HG03025 (cell line): ENCODE measurements around the gene DLL4.

ENCODE experiments used
- ATAC-seq: cut with Tn5 transposase; IDR thresholded peaks from one replicate; pipeline ENCODE4 v1.9.1; 2021; ENCODE audit warnings: mild to moderate bottlenecking, moderate library complexity; ENCODE audit not compliant: unreplicated experiment, low FRiP score

The DLL4 gene

GRCh38 chr15:40928821-40929659 lies at the start of gene DLL4:
TSS of gene DLL4 (plus strand) at chr15:40929340. CDS start at chr15:40929669, 329 bp downstream.
- ATAC-seq: no peak

DNA sequence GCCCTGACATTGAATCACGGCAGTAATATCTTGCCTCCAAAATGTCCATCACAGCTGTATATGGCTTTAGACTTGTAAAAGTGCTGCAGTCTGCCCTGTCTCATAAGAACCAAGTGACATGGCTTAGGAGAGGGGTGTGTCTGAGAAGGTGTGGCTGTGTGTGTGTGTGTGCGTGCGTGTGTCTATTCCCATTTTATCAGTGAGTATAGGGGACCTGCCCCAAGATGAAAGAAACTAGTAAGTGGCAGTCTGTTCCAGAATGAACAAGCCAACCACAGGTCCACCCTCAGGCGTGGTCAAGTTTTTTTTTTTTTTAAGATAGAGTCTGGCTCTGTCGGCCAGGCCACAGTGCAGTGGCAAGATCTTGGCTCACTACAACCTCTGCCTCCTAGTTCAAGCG lies 49.5 kb upstream of the DLL4 start:
- ATAC-seq: no peak

DNA sequence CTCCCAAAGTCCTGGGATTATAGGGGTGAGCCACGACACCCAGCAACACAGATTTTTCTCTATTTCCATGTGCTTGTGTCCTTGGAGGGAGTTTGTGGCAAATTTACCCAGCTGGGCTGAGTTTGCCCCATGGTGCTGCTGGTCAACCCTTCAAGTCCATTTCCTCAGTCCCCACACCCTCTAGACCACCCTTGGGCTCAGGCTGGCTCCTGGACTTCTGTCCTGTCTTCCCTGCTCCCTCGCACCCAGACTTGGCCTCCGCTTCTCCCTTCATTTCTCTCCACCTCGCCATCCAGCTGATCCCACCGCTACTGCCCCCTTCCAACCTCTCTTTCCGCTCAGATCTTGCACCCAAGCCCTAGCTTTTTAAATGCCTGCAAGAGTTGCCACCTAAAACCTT lies 47.8 kb upstream of the DLL4 start:
- no peak for ATAC-seq

- no peak for ATAC-seq
These were observed 42.6 kb upstream of the DLL4 start for GRCh38 chr15:40886586-40886985.

- no peak for ATAC-seq
These were observed 40.0 kb upstream of the DLL4 start for GRCh38 chr15:40889112-40889511.

DNA sequence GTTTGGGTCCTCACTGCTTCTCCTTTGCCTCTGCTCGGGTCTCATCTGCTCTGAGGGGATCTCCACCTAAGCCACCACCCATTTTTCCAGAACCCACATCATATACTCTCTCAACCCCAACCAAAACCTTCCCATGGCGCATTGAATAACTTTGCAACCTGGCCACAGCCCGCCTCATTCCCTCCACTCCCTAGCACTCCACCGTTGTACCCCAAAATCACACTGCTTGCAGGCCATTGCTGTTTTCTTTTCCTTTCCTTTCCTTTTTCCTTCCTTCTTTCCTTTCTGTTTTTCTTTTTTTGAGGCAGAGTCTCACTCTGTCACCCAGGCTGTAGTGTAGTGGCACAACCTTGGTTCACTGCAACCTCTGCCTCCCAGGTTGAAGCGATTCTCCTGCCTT lies 38.0 kb upstream of the DLL4 start:
- ATAC-seq: no peak

- ATAC-seq: no peak
These were observed 37.2 kb upstream of the DLL4 start for GRCh38 chr15:40891810-40892446.

- no peak for ATAC-seq
These were observed 36.6 kb upstream of the DLL4 start for GRCh38 chr15:40892447-40893012.

DNA sequence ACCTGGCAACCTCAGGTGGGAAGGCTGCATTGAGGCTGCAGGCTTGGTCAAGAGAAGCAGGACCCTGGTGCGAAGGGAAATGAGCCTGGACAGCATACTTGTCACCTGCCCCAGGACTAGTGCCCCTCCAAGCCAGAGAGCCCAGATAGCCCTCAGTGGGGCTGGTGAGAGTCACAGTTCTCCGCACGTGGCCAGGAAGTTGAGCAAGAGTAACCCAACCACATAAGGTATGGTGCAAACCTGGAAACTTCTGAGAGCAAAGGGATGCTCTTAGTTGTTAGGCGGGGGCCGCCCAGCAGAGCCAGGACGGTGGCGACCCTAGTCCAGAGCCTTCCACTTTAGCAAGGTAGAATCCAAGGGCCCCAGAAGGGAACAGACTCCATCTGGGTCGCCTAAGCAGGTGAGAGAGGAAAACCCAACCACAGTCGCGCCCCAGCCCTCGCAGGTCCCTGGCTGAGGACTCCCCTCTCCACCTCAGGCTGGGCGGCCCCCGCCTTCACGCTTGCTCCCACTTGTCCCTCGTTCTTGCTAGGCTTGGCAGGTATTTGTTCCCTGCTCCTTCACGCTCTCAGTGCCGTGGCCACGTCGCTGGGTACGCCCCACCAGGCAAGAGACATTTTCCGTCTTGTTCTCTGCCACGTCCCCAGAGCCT lies 36.0 kb upstream of the DLL4 start:
- no peak for ATAC-seq

DNA sequence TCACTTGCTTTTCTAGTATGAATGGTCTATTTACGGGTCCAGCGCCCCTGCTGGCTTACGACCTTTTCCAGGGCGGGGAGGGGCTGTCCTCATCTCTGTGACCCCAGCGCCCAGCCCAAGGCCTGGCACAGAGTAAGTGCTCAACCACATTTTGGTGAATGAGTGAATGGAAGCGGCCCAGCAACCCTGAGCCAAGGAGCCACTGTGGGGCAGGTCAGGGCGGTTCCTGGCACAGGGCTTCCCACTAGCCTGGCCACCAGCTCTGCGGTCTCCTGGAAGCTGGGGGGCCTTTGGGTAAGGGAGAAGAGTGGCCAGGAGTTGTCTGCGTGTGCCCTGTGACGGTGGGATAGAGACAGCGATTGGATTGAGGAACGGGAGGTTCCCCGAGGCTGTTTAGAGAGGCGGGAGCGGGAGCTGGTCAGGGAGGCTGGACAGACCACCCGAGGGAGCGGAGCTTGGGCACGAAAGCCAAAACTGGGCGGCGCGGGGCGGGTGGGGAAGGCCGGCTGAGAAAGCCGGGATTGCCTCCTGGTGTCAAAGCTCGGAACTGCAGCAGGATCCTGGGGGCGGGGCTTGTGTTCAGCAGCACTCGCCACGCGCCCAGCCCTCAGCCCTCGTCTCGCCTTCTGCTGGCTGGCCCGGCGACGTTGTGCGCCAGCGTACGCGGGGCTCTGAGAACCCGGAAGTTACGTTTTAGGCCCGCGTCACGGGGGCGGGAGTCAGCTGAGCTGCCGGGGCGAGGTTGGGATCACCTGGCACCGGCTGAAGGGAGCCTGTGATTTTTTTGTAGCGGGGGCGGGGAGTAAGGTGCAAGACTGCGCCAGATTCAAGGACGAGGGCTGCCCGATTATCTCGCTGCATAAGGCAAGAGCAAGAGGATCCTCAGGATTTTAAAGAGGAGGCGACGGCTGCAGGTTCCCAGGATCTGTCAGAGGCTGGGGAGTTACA lies 35.1 kb upstream of the DLL4 start, which contains the start of gene VPS18:
Gene VPS18, plus strand, starts transcription at position 718 of the 948 bp plus-strand sequence. CDS start 319 bp downstream, outside the sequence.
- ATAC-seq: peak; percentile 83

DNA sequence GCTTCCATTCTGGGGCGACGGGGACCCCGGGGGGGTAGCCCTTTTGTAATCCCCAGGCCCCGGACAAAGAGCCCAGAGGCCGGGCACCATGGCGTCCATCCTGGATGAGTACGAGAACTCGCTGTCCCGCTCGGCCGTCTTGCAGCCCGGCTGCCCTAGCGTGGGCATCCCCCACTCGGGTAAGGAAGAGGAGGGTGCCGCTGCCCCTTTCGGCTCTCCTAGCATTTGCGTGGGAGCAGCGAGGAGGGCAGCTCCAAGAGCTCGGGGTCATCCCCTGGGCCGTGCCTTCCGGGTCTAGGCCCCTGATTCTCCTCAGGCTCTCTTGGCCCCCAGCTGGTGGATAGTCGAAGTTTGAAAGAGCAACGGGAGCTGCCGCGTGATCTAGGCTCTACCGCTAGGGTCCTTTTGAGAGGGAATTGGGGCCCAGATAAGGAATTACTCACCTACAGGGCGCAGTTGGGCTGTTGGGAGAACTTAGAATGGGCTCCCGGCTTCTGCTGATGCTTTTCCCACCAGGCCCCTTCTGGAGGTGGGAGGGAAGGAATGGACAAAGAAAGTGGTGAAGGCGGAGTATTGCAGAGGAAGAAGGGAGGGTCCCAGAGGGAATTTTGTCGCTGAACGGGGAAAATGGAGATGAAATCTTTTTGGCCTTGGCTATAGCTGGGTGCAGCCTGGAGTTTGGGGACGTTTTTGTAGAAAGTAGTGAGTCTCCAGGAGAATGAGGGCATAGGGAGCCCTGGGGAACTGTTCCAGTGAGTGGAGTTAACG lies 34.3 kb upstream of the DLL4 start:
- ATAC-seq: peak; percentile 27

GRCh38 chr15:40899536-40900207 lies 29.5 kb upstream of the DLL4 start:
- ATAC-seq: no peak

GRCh38 chr15:40900256-40901052 lies 28.7 kb upstream of the DLL4 start:
- no peak for ATAC-seq

GRCh38 chr15:40901053-40901443 lies 28.1 kb upstream of the DLL4 start:
- no peak for ATAC-seq

DNA sequence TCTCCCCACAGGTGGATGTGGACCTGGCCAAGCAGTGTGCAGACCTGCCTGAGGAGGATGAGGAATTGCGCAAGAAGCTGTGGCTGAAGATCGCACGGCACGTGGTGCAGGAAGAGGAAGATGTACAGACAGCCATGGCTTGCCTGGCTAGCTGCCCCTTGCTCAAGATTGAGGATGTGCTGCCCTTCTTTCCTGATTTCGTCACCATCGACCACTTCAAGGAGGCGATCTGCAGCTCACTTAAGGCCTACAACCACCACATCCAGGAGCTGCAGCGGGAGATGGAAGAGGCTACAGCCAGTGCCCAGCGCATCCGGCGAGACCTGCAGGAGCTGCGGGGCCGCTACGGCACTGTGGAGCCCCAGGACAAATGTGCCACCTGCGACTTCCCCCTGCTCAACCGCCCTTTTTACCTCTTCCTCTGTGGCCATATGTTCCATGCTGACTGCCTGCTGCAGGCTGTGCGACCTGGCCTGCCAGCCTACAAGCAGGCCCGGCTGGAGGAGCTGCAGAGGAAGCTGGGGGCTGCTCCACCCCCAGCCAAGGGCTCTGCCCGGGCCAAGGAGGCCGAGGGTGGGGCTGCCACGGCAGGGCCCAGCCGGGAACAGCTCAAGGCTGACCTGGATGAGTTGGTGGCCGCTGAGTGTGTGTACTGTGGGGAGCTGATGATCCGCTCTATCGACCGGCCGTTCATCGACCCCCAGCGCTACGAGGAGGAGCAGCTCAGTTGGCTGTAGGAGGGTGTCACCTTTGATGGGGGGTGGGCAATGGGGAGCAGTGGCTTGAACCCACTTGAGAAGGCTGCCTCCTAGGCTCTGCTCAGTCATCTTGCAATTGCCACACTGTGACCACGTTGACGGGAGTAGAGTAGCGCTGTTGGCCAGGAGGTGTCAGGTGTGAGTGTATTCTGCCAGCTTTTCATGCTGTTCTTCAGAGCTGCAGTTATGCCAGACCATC lies 26.3 kb upstream of the DLL4 start:
- ATAC-seq: no peak

- ATAC-seq: no peak
These were observed 24.5 kb upstream of the DLL4 start for GRCh38 chr15:40904552-40905201.
